Hepatocyte (in vitro differentiated cells): ENCODE data around the gene OXSR1.

Source experiments
- EZH2 ChIP-seq: fragments of 200-600 bp; sonication (generic); IDR thresholded peaks from 2 replicates; pipeline ENCODE4 v1.6.1; 2016; ENCODE audit warnings: antibody characterized with exemption, mild to moderate bottlenecking, borderline replicate concordance
- EZH2phosphoT487 ChIP-seq: fragments of 200-600 bp; sonication (generic); IDR thresholded peaks from one replicate; pipeline ENCODE4 v1.6.1; 2018; ENCODE audit warnings: antibody characterized with exemption, mild to moderate bottlenecking, low read depth, moderate library complexity; ENCODE audit not compliant: unreplicated experiment, severe bottlenecking
- TF ChIP-seq, protein P1 (sequence below): fragments of 200-600 bp; sonication (generic); IDR thresholded peaks from 2 replicates; pipeline ENCODE4 v1.5.1; 2016; ENCODE audit warnings: antibody characterized with exemption, mild to moderate bottlenecking; ENCODE audit not compliant: poor library complexity

DNA sequence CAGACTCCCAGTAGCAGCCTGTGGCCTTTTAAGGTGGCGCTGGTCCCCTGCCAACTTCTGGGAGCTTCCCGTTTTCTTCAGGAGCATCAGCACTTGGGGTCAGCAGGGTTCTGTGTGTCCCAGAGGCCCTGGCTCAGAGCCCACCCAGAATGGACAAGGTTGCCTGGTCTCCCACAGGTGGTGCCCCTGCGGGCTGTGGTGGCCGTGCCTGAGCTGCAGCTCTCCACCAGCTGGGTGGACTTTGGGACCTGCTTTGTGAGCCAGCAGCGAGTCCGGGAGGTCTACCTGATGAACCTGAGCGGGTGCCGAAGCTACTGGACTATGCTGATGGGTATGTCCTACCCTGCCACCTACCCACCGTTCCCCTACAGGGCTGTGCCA is 43.9 kb upstream of the OXSR1 start:
- TF ChIP-seq, protein P1, sequence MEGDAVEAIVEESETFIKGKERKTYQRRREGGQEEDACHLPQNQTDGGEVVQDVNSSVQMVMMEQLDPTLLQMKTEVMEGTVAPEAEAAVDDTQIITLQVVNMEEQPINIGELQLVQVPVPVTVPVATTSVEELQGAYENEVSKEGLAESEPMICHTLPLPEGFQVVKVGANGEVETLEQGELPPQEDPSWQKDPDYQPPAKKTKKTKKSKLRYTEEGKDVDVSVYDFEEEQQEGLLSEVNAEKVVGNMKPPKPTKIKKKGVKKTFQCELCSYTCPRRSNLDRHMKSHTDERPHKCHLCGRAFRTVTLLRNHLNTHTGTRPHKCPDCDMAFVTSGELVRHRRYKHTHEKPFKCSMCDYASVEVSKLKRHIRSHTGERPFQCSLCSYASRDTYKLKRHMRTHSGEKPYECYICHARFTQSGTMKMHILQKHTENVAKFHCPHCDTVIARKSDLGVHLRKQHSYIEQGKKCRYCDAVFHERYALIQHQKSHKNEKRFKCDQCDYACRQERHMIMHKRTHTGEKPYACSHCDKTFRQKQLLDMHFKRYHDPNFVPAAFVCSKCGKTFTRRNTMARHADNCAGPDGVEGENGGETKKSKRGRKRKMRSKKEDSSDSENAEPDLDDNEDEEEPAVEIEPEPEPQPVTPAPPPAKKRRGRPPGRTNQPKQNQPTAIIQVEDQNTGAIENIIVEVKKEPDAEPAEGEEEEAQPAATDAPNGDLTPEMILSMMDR: no peak
- TF ChIP-seq EZH2 (no peak), EZH2phosphoT487 (no peak)
